Heart left ventricle (tissue), 13 donors: Measurements from ENCODE around the gene TMEM156.

ENCODE experiments used
- POLR2A ChIP-seq, 2 donors: fragments of 450-650 bp; IDR thresholded peaks; one replicate each; pipeline ENCODE4 v1.6.1; 2017; ENCODE audit warnings: antibody characterized with exemption in 2 of 2, mild to moderate bottlenecking in 2 of 2, moderate library complexity in 2 of 2
- TF ChIP-seq, protein P1 (sequence below), 12 donors: fragments of 200-600 bp; sonication (generic) in 4 of 12; IDR thresholded peaks; one replicate each; pipeline versions ENCODE4 v1.5.0 to v1.8.0; 2018 to 2022; ENCODE audit warnings: antibody characterized with exemption in 12 of 12, mild to moderate bottlenecking in 5 of 12
- donor health status: ischemic (EF 13 %, LVEDD 7.1; RV severe dilation, severe dysfunction).
- donor health status: DM: no; HTN: yes; CAD: no.
- donor health status: DM: no; HTN: no; CAD: no.
- donor health status: ischemic (EF 25% LVEDD 6.9; RV normal size, moderate dysfunction).
- donor health status: ischemic (EF 25% LVEDD 5.7; RV mildly dilated, moderate dysfunction).
- donor health status: ischemic (EF 35%, LVEDD 5.7; RV mildly dilated, moderate dysfunction).
- donor health status: nonischemic (EF 11% LVEDD 7.7; RV severe dilation, severe dysfunction).
- donor health status: DM: yes; HTN: yes; CAD: no.
- donor health status: PGD.
- donor health status: ischemic (EF 29% LVEDD 5.4; RV normal size, mild dysfunction).
- donor health status: nonischemic (EF 23%, LVEDD 6.1; RV moderate dilation, normal function).

DNA sequence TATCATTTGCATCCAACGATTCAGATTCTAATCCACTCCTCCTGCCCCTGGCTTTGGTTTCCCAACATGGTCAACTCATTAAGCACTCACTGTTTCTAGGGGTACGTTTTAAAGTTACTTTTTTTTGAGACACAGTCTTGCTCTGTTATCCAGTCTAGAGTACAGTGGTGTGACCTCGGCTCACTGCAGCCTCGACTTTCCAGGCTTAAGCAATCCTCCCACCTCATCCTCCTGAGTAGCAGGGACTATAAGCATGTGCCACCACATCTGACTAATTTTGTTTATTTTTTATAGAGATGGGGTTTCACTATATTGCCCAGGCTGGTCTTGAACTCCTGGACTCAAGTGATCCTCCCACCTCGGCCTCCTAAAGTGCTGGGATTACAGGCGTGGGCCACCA is 48.9 kb downstream of the TMEM156 start:
- TF ChIP-seq, protein P1, sequence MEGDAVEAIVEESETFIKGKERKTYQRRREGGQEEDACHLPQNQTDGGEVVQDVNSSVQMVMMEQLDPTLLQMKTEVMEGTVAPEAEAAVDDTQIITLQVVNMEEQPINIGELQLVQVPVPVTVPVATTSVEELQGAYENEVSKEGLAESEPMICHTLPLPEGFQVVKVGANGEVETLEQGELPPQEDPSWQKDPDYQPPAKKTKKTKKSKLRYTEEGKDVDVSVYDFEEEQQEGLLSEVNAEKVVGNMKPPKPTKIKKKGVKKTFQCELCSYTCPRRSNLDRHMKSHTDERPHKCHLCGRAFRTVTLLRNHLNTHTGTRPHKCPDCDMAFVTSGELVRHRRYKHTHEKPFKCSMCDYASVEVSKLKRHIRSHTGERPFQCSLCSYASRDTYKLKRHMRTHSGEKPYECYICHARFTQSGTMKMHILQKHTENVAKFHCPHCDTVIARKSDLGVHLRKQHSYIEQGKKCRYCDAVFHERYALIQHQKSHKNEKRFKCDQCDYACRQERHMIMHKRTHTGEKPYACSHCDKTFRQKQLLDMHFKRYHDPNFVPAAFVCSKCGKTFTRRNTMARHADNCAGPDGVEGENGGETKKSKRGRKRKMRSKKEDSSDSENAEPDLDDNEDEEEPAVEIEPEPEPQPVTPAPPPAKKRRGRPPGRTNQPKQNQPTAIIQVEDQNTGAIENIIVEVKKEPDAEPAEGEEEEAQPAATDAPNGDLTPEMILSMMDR (IDR thresholded peaks at IDR 0.05), result no peak
- TF ChIP-seq POLR2A (IDR thresholded peaks at IDR 0.05), result no peak
